ENCODE measurements around the gene GYPC. TPM values are rescaled to one million over a fixed set of nuclear protein-coding genes. Genes with fewer than 3 reads are reported as not detected.

Gene GYPC
- total and polyA plus RNA-seq, 4 donors = 61.4 to 170 (median 113) TPM

GRCh38 chr2:126664639-126665038, 8.7 kb downstream of the GYPC start:
- no peak for TF ChIP-seq CTCF (IDR thresholded peaks at IDR 0.05; ENCODE audit: control extremely low read depth, extremely low read depth)
- Histone ChIP-seq H3K27me3 (ENCODE audit: control insufficient read depth in 3 of 3, insufficient read depth in 3 of 3, low read length in 2 of 3) (no peaks in the 10 kb centered on the region), H3K9ac (ENCODE audit: insufficient read depth in 1 of 2, low read length in 2 of 2) (no peak overlapping the region), H3K4me1 (ENCODE audit: control insufficient read depth in 5 of 5, insufficient read depth in 5 of 5, low read length in 5 of 5) (peaks cover 0 to 39% (median 6%) of the 10 kb centered on the region in 5 donors), H3K4me3 (no peak overlapping the region), H3K9me3 (ENCODE audit: control insufficient read depth in 4 of 4, insufficient read depth in 3 of 4, low read length in 3 of 4) (no peaks in the 10 kb centered on the region), H3K36me3 (ENCODE audit: control insufficient read depth in 4 of 4, insufficient read depth in 4 of 4, low read length in 4 of 4) (peaks cover 0 to 13% (median 5%) of the 10 kb centered on the region in 4 donors), H3K27ac (ENCODE audit: low read depth in 1 of 2, low read length in 1 of 2) (no peak overlapping the region)
- ATAC-seq (ENCODE audit: insufficient read depth, low FRiP score) = no peak
- 53 to 78% methylated on average over 2 of the region's 2 CpGs for WGBS, 2 donors
- no peak for DNase-seq

- Histone ChIP-seq H3K9ac (ENCODE audit: insufficient read depth in 1 of 2, low read length in 2 of 2) (no peak overlapping the region), H3K36me3 (ENCODE audit: control insufficient read depth in 4 of 4, insufficient read depth in 4 of 4, low read length in 4 of 4) (peaks cover 0 to 8% (median 5%) of the 10 kb centered on the region in 4 donors), H3K4me1 (ENCODE audit: control insufficient read depth in 5 of 5, insufficient read depth in 5 of 5, low read length in 5 of 5) (peaks cover 0 to 36% (median 8%) of the 10 kb centered on the region in 5 donors), H3K4me3 (no peak overlapping the region), H3K9me3 (ENCODE audit: control insufficient read depth in 4 of 4, insufficient read depth in 3 of 4, low read length in 3 of 4) (no peaks in the 10 kb centered on the region), H3K27ac (ENCODE audit: low read depth in 1 of 2, low read length in 1 of 2) (no peak overlapping the region), H3K27me3 (ENCODE audit: control insufficient read depth in 3 of 3, insufficient read depth in 3 of 3, low read length in 2 of 3) (no peaks in the 10 kb centered on the region)
- ATAC-seq (ENCODE audit: insufficient read depth, low FRiP score) = no peak
- no peak for TF ChIP-seq CTCF (IDR thresholded peaks at IDR 0.05; ENCODE audit: control extremely low read depth, extremely low read depth)
- DNase-seq = no peak
- 81 to 87% methylated on average over 9 of the region's 9 CpGs for WGBS, 2 donors
These were observed 9.5 kb downstream of the GYPC start for GRCh38 chr2:126665483-126665882.

GRCh38 chr2:126668254-126668653, 12.3 kb downstream of the GYPC start:
- no peak for TF ChIP-seq CTCF (IDR thresholded peaks at IDR 0.05; ENCODE audit: control extremely low read depth, extremely low read depth)
- H3K9me3 ChIP-seq (ENCODE audit: control insufficient read depth in 4 of 4, insufficient read depth in 3 of 4, low read length in 3 of 4) = no peaks in the 10 kb centered on the region
- H3K27ac ChIP-seq (ENCODE audit: low read depth in 1 of 2, low read length in 1 of 2) = no peak overlapping the region
- WGBS, 2 donors = 54 to 71% methylated on average over 4 of the region's 4 CpGs
- H3K4me3 ChIP-seq = no peak overlapping the region
- H3K27me3 ChIP-seq (ENCODE audit: control insufficient read depth in 3 of 3, insufficient read depth in 3 of 3, low read length in 2 of 3) = no peaks in the 10 kb centered on the region
- H3K9ac ChIP-seq (ENCODE audit: insufficient read depth in 1 of 2, low read length in 2 of 2) = no peak overlapping the region
- H3K36me3 ChIP-seq (ENCODE audit: control insufficient read depth in 4 of 4, insufficient read depth in 4 of 4, low read length in 4 of 4) = peaks cover 2 to 9% (median 6%) of the 10 kb centered on the region in 4 donors
- H3K4me1 ChIP-seq (ENCODE audit: control insufficient read depth in 5 of 5, insufficient read depth in 5 of 5, low read length in 5 of 5) = peaks cover 0 to 24% (median 4%) of the 10 kb centered on the region in 5 donors
- DNase-seq (no peak), ATAC-seq (ENCODE audit: insufficient read depth, low FRiP score) (no peak)

- Histone ChIP-seq H3K27me3 (ENCODE audit: control insufficient read depth in 3 of 3, insufficient read depth in 3 of 3, low read length in 2 of 3) (no peaks in the 10 kb centered on the region), H3K4me1 (ENCODE audit: control insufficient read depth in 5 of 5, insufficient read depth in 5 of 5, low read length in 5 of 5) (peaks cover 0 to 16% (median 0%) of the 10 kb centered on the region in 5 donors), H3K27ac (ENCODE audit: low read depth in 1 of 2, low read length in 1 of 2) (peak overlapping the region in 1 of 2 donors; percentile 32), H3K4me3 (no peak overlapping the region), H3K9ac (ENCODE audit: insufficient read depth in 1 of 2, low read length in 2 of 2) (no peak overlapping the region), H3K9me3 (ENCODE audit: control insufficient read depth in 4 of 4, insufficient read depth in 3 of 4, low read length in 3 of 4) (no peaks in the 10 kb centered on the region), H3K36me3 (ENCODE audit: control insufficient read depth in 4 of 4, insufficient read depth in 4 of 4, low read length in 4 of 4) (peaks cover 3 to 13% (median 7%) of the 10 kb centered on the region in 4 donors)
- ATAC-seq (ENCODE audit: insufficient read depth, low FRiP score) (no peak), DNase-seq (no peak)
- WGBS, 2 donors = 64 to 70% methylated on average over 6 of the region's 6 CpGs
- TF ChIP-seq CTCF (IDR thresholded peaks at IDR 0.05; ENCODE audit: control extremely low read depth, extremely low read depth) = no peak
These were observed 13.8 kb downstream of the GYPC start for GRCh38 chr2:126669772-126670171.
